GM23338 (cell line): ENCODE data around the gene SDHAF1. TPM values are rescaled to one million over a fixed set of nuclear protein-coding genes. Genes with fewer than 3 reads are reported as not detected.

Experiments
- ATAC-seq: fragments of 200-7000 bp; cut with Tn5 transposase; 3 replicates; pipeline ENCODE4 v1.9.1; 2020
- DNase-seq: peaks from one replicate; pipeline ENCODE4 v3.0.0-alpha.2; 2015; ENCODE audit warnings: low spot score
- H2AFZ ChIP-seq: fragments of 200-600 bp; sonication (generic); 2 replicates; pipeline ENCODE4 v1.8.0; 2016; ENCODE audit warnings: antibody characterized with exemption, mild to moderate bottlenecking, moderate library complexity
- H3F3A ChIP-seq: fragments of 200-600 bp; sonication (generic); replicated peaks from 2 replicates; pipeline ENCODE4 v1.8.0; 2017; ENCODE audit warnings: antibody characterized with exemption, mixed run types, low read depth
- H3K27ac ChIP-seq: fragments of 200-600 bp; sonication (generic); 2 replicates; pipeline ENCODE4 v1.6.1; 2016; ENCODE audit warnings: low read depth
- H3K27me3 ChIP-seq: fragments of 200-600 bp; sonication (generic); 2 replicates; pipeline ENCODE4 v1.8.0; 2016; ENCODE audit warnings: mild to moderate bottlenecking, mixed run types, moderate library complexity; ENCODE audit not compliant: insufficient read depth
- H3K36me3 ChIP-seq: fragments of 200-600 bp; sonication (generic); 2 replicates; pipeline ENCODE4 v1.8.0; 2016; ENCODE audit warnings: mild to moderate bottlenecking; ENCODE audit not compliant: insufficient read depth
- H3K4me1 ChIP-seq: fragments of 200-600 bp; sonication (generic); 2 replicates; pipeline ENCODE4 v1.8.0; 2016; ENCODE audit warnings: mild to moderate bottlenecking, moderate library complexity; ENCODE audit not compliant: insufficient read depth
- H3K4me2 ChIP-seq: fragments of 200-600 bp; sonication (generic); 2 replicates; pipeline ENCODE4 v1.7.1; 2017; ENCODE audit warnings: mixed run types
- H3K4me3 ChIP-seq: fragments of 200-600 bp; sonication (generic); 2 replicates; pipeline ENCODE4 v1.6.1; 2016; ENCODE audit warnings: mixed run types
- H3K79me2 ChIP-seq: fragments of 200-600 bp; sonication (generic); replicated peaks from 2 replicates; pipeline ENCODE4 v1.8.0; 2017; ENCODE audit warnings: mild to moderate bottlenecking; ENCODE audit not compliant: insufficient read depth
- H3K9me2 ChIP-seq: fragments of 200-600 bp; sonication (generic); 2 replicates; pipeline ENCODE4 v1.8.0; 2017; ENCODE audit not compliant: insufficient read depth
- H4K20me1 ChIP-seq: fragments of 200-600 bp; sonication (generic); replicated peaks from 2 replicates; pipeline ENCODE4 v1.8.0; 2017; ENCODE audit warnings: mild to moderate bottlenecking; ENCODE audit not compliant: insufficient read depth
- H3K27ac Mint-ChIP-seq: 2 replicates; pipeline ENCODE4 v1.8.0; 2020; ENCODE audit warnings: inconsistent platforms, mild to moderate bottlenecking, moderate library complexity, mixed read lengths
- H3K27me3 Mint-ChIP-seq: 3 replicates; pipeline ENCODE4 v1.8.0; 2022; ENCODE audit warnings: low read depth, mild to moderate bottlenecking, moderate library complexity, mixed read lengths, inconsistent platforms; ENCODE audit not compliant: insufficient read depth, poor library complexity
- H3K36me3 Mint-ChIP-seq: 3 replicates; pipeline ENCODE4 v1.8.0; 2021; ENCODE audit warnings: low read depth, mild to moderate bottlenecking, inconsistent platforms, moderate library complexity, mixed read lengths
- H3K4me1 Mint-ChIP-seq: 3 replicates; pipeline ENCODE4 v1.8.0; 2020; ENCODE audit warnings: mild to moderate bottlenecking, inconsistent platforms, mixed read lengths
- H3K4me3 Mint-ChIP-seq: 3 replicates; pipeline ENCODE4 v1.8.0; 2021; ENCODE audit warnings: moderate library complexity, mild to moderate bottlenecking, inconsistent platforms, mixed read lengths
- H3K9me3 Mint-ChIP-seq: 3 replicates; pipeline ENCODE4 v1.8.0; 2020; ENCODE audit warnings: moderate library complexity, mild to moderate bottlenecking, inconsistent platforms, mixed read lengths
- CREB1 ChIP-seq: fragments of 250-450 bp; sonication (Bioruptor Pico); IDR thresholded peaks from 2 replicates; pipeline ENCODE4 v1.5.0; 2020; ENCODE audit warnings: low read depth, mild to moderate bottlenecking, moderate library complexity
- EZH2 ChIP-seq: fragments of 200-600 bp; sonication (generic); IDR thresholded peaks from one replicate; pipeline ENCODE4 v1.8.0; 2017; ENCODE audit warnings: antibody characterized with exemption, mild to moderate bottlenecking, low read depth; ENCODE audit not compliant: unreplicated experiment
- EZH2phosphoT487 ChIP-seq: fragments of 200-600 bp; sonication (generic); IDR thresholded peaks from one replicate; pipeline ENCODE4 v1.8.1; 2018; ENCODE audit warnings: antibody characterized with exemption; ENCODE audit not compliant: unreplicated experiment
- JUNB ChIP-seq: IDR thresholded peaks from one replicate; pipeline ENCODE4 v1.6.1; 2016; ENCODE audit warnings: antibody characterized with exemption; ENCODE audit not compliant: unreplicated experiment
- NANOG ChIP-seq: IDR thresholded peaks from 2 replicates; pipeline ENCODE4 v1.6.1; 2016; ENCODE audit warnings: antibody characterized with exemption, borderline replicate concordance
- POLR2AphosphoS5 ChIP-seq: IDR thresholded peaks from 2 replicates; pipeline ENCODE4 v1.6.1; 2016; ENCODE audit warnings: antibody characterized with exemption, low read depth
- STAT1 ChIP-seq: IDR thresholded peaks from one replicate; pipeline ENCODE4 v1.6.1; 2016; ENCODE audit warnings: antibody characterized with exemption; ENCODE audit not compliant: unreplicated experiment
- ZNF114 ChIP-seq: fragments of 250-450 bp; sonication (Bioruptor Pico); IDR thresholded peaks from 2 replicates; pipeline ENCODE4 v1.5.0; 2020; ENCODE audit warnings: mild to moderate bottlenecking, moderate library complexity
- ZNF331 ChIP-seq: fragments of 250-450 bp; sonication (Bioruptor Pico); IDR thresholded peaks from 2 replicates; pipeline ENCODE4 v1.5.0; 2020; ENCODE audit warnings: low read depth, mild to moderate bottlenecking, moderate library complexity
- long read RNA-seq: library from polyadenylated mRNA; unstranded; transcript quantifications from one replicate; pipeline ENCODE4 v2.0.0, GENCODE V29; 2020; ENCODE audit not compliant: unreplicated experiment
- polyA plus RNA-seq: library from polyadenylated mRNA; unstranded; fragments of >200 nt; fragmentation: Nextera tagmentation; extraction: Ambion mirVana; gene quantifications from 2 replicates; pipeline ENCODE4 v1.2.1, GENCODE V29; 2016
- total RNA-seq: library from RNA; depleted of rRNA; stranded (reverse); fragments of >200 nt; shearing (Covaris generic); gene quantifications from 2 replicates; pipeline ENCODE4 v1.2.3, GENCODE V29; 2014; rRNA removed
- TF ChIP-seq, protein P1 (sequence below): fragments of 250-450 bp; sonication (Bioruptor Pico); IDR thresholded peaks from 2 replicates; pipeline ENCODE4 v1.5.0; 2020; ENCODE audit warnings: mild to moderate bottlenecking, moderate library complexity
- TF ChIP-seq, protein P2 (sequence below): IDR thresholded peaks from 2 replicates; pipeline ENCODE4 v1.6.1; 2016; ENCODE audit warnings: antibody characterized with exemption
- TF ChIP-seq, protein P3 (sequence below), 2 experiments: fragments of 200-600 bp in 1 of 2; sonication (generic) in 1 of 2; conservative IDR thresholded peaks; 2 replicates each; pipeline versions ENCODE4 v1.5.1 to v1.6.1; 2016 to 2017; ENCODE audit warnings: antibody characterized with exemption in 2 of 2, low read depth in 2 of 2, mild to moderate bottlenecking in 2 of 2, moderate library complexity in 1 of 2

Gene SDHAF1, protein sequence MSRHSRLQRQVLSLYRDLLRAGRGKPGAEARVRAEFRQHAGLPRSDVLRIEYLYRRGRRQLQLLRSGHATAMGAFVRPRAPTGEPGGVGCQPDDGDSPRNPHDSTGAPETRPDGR
- 45.8 and 55.9 TPM in 2 replicates for total RNA-seq
- 19.9 TPM in 2 replicates for polyA plus RNA-seq
- long read RNA-seq, transcript SDHAF1-201 (1 exons, 1,117 nt), result major isoform, 41 of 41 reads
- long read RNA-seq, partial matches to known transcripts, result 0 of 41 reads
- long read RNA-seq, other reads (novel, unspliced or antisense), result 0 of 41 reads

DNA sequence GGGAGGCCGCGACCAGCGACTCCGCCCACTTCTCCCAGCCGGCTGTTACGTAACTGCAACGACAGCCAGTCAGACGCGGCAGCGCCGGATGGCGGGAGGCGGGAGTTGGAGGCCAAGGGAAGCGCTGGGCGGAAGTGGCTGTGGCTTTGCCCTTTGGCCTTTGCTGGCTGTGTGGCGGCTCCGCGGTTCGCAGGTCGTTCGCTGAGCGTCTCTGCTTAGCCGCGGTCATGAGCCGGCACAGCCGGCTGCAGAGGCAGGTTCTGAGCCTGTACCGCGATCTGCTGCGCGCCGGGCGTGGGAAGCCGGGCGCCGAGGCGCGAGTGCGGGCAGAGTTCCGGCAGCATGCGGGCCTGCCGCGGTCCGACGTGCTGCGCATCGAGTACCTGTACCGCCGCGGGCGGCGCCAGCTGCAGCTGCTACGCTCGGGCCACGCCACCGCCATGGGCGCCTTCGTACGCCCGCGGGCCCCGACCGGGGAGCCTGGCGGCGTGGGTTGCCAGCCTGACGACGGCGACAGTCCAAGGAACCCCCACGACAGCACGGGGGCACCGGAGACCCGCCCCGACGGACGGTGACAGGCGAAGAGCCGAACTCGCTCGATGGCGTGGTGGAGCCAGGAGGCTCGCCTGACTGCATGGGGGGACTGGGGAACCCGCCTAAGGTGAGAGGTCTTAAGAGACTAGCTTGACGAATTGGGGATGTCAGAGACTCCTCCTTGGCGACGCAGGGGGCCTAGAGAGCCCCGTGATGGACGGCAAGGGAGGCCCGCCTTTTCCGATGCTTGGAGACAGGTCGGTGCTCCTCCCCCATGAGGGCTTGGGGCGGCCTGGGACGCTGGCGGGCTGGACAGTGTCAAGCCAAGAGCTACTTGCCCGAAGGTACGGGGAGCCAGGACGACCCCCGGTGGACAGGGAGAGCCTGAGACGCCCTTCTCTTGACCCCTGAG, at the start of gene SDHAF1:
TSS of gene SDHAF1 (plus strand) at position 141 of the 946 bp plus-strand sequence. CDS start at position 228, 87 bp downstream.
- Histone ChIP-seq H3K27ac (no peak within 1 kb of the TSS), H2AFZ (peak within 1 kb of the TSS; percentile 64), H3K9me2 (no peaks in the 10 kb centered on the region), H4K20me1 (peaks cover 9% of the 10 kb centered on the region), H3K79me2 (peaks cover 13% of the 10 kb centered on the region; the same call in 1 of the 2 replicates), H3K27me3 (no peaks in the 10 kb centered on the region), H3K4me2 (peak within 1 kb of the TSS; percentile 95), H3K36me3 (no peaks in the 10 kb centered on the region), H3K4me3 (peak within 1 kb of the TSS; percentile 91), H3K4me1 (peaks cover 9% of the 10 kb centered on the region; the same call in 1 of the 2 replicates), H3F3A (peaks cover 12% of the 10 kb centered on the region; the same call in 1 of the 2 replicates)
- Mint-ChIP-seq H3K27ac (peak within 1 kb of the TSS; percentile 95), H3K4me1 (peaks cover 14% of the 10 kb centered on the region; the same call in 2 of the 3 replicates), H3K36me3 (peaks cover 5% of the 10 kb centered on the region; the same call in 1 of the 3 replicates), H3K4me3 (peak within 1 kb of the TSS; percentile 89), H3K9me3 (no peaks in the 10 kb centered on the region; the same call in 2 of the 3 replicates), H3K27me3 (peaks cover 7% of the 10 kb centered on the region)
- peak; percentile 81 for ATAC-seq
- peak; percentile 98 for DNase-seq
- TF ChIP-seq EZH2phosphoT487, result no peak
- TF ChIP-seq, protein P1, sequence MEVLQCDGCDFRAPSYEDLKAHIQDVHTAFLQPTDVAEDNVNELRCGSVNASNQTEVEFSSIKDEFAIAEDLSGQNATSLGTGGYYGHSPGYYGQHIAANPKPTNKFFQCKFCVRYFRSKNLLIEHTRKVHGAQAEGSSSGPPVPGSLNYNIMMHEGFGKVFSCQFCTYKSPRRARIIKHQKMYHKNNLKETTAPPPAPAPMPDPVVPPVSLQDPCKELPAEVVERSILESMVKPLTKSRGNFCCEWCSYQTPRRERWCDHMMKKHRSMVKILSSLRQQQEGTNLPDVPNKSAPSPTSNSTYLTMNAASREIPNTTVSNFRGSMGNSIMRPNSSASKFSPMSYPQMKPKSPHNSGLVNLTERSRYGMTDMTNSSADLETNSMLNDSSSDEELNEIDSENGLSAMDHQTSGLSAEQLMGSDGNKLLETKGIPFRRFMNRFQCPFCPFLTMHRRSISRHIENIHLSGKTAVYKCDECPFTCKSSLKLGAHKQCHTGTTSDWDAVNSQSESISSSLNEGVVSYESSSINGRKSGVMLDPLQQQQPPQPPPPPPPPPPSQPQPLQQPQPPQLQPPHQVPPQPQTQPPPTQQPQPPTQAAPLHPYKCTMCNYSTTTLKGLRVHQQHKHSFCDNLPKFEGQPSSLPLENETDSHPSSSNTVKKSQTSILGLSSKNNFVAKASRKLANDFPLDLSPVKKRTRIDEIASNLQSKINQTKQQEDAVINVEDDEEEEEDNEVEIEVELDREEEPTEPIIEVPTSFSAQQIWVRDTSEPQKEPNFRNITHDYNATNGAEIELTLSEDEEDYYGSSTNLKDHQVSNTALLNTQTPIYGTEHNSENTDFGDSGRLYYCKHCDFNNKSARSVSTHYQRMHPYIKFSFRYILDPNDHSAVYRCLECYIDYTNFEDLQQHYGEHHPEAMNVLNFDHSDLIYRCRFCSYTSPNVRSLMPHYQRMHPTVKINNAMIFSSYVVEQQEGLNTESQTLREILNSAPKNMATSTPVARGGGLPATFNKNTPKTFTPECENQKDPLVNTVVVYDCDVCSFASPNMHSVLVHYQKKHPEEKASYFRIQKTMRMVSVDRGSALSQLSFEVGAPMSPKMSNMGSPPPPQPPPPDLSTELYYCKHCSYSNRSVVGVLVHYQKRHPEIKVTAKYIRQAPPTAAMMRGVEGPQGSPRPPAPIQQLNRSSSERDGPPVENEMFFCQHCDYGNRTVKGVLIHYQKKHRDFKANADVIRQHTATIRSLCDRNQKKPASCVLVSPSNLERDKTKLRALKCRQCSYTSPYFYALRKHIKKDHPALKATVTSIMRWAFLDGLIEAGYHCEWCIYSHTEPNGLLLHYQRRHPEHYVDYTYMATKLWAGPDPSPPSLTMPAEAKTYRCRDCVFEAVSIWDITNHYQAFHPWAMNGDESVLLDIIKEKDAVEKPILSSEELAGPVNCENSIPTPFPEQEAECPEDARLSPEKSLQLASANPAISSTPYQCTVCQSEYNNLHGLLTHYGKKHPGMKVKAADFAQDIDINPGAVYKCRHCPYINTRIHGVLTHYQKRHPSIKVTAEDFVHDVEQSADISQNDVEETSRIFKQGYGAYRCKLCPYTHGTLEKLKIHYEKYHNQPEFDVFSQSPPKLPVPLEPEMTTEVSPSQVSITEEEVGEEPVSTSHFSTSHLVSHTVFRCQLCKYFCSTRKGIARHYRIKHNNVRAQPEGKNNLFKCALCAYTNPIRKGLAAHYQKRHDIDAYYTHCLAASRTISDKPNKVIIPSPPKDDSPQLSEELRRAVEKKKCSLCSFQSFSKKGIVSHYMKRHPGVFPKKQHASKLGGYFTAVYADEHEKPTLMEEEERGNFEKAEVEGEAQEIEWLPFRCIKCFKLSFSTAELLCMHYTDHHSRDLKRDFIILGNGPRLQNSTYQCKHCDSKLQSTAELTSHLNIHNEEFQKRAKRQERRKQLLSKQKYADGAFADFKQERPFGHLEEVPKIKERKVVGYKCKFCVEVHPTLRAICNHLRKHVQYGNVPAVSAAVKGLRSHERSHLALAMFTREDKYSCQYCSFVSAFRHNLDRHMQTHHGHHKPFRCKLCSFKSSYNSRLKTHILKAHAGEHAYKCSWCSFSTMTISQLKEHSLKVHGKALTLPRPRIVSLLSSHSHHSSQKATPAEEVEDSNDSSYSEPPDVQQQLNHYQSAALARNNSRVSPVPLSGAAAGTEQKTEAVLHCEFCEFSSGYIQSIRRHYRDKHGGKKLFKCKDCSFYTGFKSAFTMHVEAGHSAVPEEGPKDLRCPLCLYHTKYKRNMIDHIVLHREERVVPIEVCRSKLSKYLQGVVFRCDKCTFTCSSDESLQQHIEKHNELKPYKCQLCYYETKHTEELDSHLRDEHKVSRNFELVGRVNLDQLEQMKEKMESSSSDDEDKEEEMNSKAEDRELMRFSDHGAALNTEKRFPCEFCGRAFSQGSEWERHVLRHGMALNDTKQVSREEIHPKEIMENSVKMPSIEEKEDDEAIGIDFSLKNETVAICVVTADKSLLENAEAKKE (CRISPR knock-in tag), result no peak
- no peak for TF ChIP-seq NANOG
- TF ChIP-seq, protein P2, sequence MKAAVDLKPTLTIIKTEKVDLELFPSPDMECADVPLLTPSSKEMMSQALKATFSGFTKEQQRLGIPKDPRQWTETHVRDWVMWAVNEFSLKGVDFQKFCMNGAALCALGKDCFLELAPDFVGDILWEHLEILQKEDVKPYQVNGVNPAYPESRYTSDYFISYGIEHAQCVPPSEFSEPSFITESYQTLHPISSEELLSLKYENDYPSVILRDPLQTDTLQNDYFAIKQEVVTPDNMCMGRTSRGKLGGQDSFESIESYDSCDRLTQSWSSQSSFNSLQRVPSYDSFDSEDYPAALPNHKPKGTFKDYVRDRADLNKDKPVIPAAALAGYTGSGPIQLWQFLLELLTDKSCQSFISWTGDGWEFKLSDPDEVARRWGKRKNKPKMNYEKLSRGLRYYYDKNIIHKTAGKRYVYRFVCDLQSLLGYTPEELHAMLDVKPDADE, result peak; percentile 78
- TF ChIP-seq CREB1 (CRISPR knock-in tag), result peak; percentile 86
- TF ChIP-seq ZNF114 (CRISPR knock-in tag), result no peak
- TF ChIP-seq JUNB, result no peak
- peak; percentile 88 for TF ChIP-seq POLR2AphosphoS5
- TF ChIP-seq, protein P3, sequence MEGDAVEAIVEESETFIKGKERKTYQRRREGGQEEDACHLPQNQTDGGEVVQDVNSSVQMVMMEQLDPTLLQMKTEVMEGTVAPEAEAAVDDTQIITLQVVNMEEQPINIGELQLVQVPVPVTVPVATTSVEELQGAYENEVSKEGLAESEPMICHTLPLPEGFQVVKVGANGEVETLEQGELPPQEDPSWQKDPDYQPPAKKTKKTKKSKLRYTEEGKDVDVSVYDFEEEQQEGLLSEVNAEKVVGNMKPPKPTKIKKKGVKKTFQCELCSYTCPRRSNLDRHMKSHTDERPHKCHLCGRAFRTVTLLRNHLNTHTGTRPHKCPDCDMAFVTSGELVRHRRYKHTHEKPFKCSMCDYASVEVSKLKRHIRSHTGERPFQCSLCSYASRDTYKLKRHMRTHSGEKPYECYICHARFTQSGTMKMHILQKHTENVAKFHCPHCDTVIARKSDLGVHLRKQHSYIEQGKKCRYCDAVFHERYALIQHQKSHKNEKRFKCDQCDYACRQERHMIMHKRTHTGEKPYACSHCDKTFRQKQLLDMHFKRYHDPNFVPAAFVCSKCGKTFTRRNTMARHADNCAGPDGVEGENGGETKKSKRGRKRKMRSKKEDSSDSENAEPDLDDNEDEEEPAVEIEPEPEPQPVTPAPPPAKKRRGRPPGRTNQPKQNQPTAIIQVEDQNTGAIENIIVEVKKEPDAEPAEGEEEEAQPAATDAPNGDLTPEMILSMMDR (conservative IDR thresholded peaks at IDR 0.05; ENCODE audit: low read depth in 2 of 2), result peak in 1 of 2 experiments; percentile 43; a peak in 2 of 4 replicates
- no peak for TF ChIP-seq STAT1
- no peak for TF ChIP-seq EZH2
- no peak for TF ChIP-seq ZNF331 (CRISPR knock-in tag)
